HepG2 (cell line): ENCODE measurements around the gene ITGB5. TPM values are rescaled to one million over a fixed set of nuclear protein-coding genes. Genes with fewer than 3 reads are reported as not detected.

Experiments
- ATAC-seq: fragments of 200-7000 bp; cut with Tn5 transposase; 3 replicates; pipeline ENCODE4 v1.9.1; 2020; ENCODE audit warnings: mild to moderate bottlenecking, moderate library complexity
- BruUV-seq: library from RNA; stranded (reverse); fragments of 400-500 nt; replicated peaks from 2 replicates; lab custom pipeline; 2021; lab: Mats Ljungman, UMichigan
- CTCF ChIA-PET: fragments of 300-600 bp; formaldehyde crosslinking; extraction: SDS; loops from one replicate; lab custom pipeline; 2021; ENCODE audit warnings: low total read pairs, inconsistent platforms, low intra/inter-chr PET ratio; lab: Yijun Ruan, JAX
- POLR2A ChIA-PET: fragments of 350-600 bp; sonication (Branson Sonifier 250); formaldehyde crosslinking; loops from one replicate; lab custom pipeline; 2020; ENCODE audit warnings: antibody characterized with exemption, inconsistent platforms; lab: Yijun Ruan, JAX
- DNase-seq: peaks from one replicate; pipeline ENCODE4 v3.0.0-alpha.2; 2015; ENCODE audit warnings: low spot score
- FAIRE-seq: peaks from 3 replicates; lab custom pipeline; 2011; peaks lifted over from hg19 to GRCh38; lab: Jason Lieb, UNC
- H2AFZ ChIP-seq: one replicate; pipeline ENCODE4 v1.6.1; 2011; ENCODE audit warnings: low read length, inconsistent platforms
- H3K27ac ChIP-seq: fragments of 300-600 bp; 3 replicates; pipeline ENCODE4 v1.8.0; 2011; ENCODE audit warnings: mixed run types, mild to moderate bottlenecking, mixed read lengths, low read length, inconsistent platforms; ENCODE audit not compliant: insufficient read depth; ENCODE audit errors: extremely low read length
- H3K27me3 ChIP-seq, 2 experiments: fragments of 200-600 bp in 1 of 2; 2 replicates in 1 of 2; 3 replicates in 1 of 2; pipeline versions ENCODE4 v1.6.0 to v1.8.0; 2011; ENCODE audit warnings: low read length in 2 of 2, mild to moderate bottlenecking in 2 of 2, moderate library complexity in 2 of 2, inconsistent platforms in 1 of 2; ENCODE audit not compliant: insufficient read depth in 2 of 2, control insufficient read depth in 1 of 2
- H3K36me3 ChIP-seq, 2 experiments: fragments of 200-600 bp in 1 of 2; replicated peaks in 1 of 2; 2 replicates in 1 of 2; 3 replicates in 1 of 2; pipeline versions ENCODE4 v1.5.1 to v1.8.0; 2011; ENCODE audit warnings: low read length in 2 of 2, inconsistent platforms in 1 of 2; ENCODE audit not compliant: insufficient read depth in 2 of 2, control insufficient read depth in 1 of 2
- H3K4me1 ChIP-seq: 2 replicates; pipeline ENCODE4 v1.5.1; 2012; ENCODE audit warnings: low read length, inconsistent platforms; ENCODE audit not compliant: insufficient read depth
- H3K4me2 ChIP-seq: 2 replicates; pipeline ENCODE4 v1.6.0; 2011; ENCODE audit warnings: low read depth, low read length, inconsistent platforms
- H3K4me3 ChIP-seq, 3 experiments: fragments of 200-600 bp in 1 of 3; sonication (generic), shearing (Covaris generic) in 1 of 3; replicated peaks in 1 of 3; 2 replicates each; pipeline ENCODE4 v1.5.1; 2011 to 2016; ENCODE audit warnings: low read length in 3 of 3, inconsistent platforms in 2 of 3, low read depth in 2 of 3, mild to moderate bottlenecking in 2 of 3, control low read depth in 1 of 3, mixed read lengths in 1 of 3; ENCODE audit not compliant: insufficient read depth in 1 of 3
- H3K79me2 ChIP-seq: one replicate; pipeline ENCODE4 v1.6.1; 2011; ENCODE audit warnings: low read length, inconsistent platforms; ENCODE audit not compliant: insufficient read depth
- H3K9ac ChIP-seq: 2 replicates; pipeline ENCODE4 v1.6.0; 2011; ENCODE audit warnings: mild to moderate bottlenecking, low read depth, low read length, inconsistent platforms; ENCODE audit not compliant: insufficient read depth
- H3K9me3 ChIP-seq: 2 replicates; pipeline ENCODE4 v1.5.1; 2012; ENCODE audit warnings: mild to moderate bottlenecking, low read length
- H4K20me1 ChIP-seq: 2 replicates; pipeline ENCODE4 v1.6.0; 2011; ENCODE audit warnings: inconsistent platforms, mild to moderate bottlenecking, low read length, moderate library complexity; ENCODE audit not compliant: insufficient read depth
- CSRNP1 ChIP-seq: sonication (generic); formaldehyde crosslinking; IDR thresholded peaks from 2 replicates; pipeline ENCODE4 v1.8.1; 2023; ENCODE audit warnings: mild to moderate bottlenecking, missing genetic modification reagents
- PAX8 ChIP-seq: sonication (generic); formaldehyde crosslinking; IDR thresholded peaks from 2 replicates; pipeline ENCODE4 v1.8.0; 2022; ENCODE audit warnings: mild to moderate bottlenecking, missing genetic modification reagents, borderline replicate concordance
- TMF1 ChIP-seq: sonication (generic); formaldehyde crosslinking; IDR thresholded peaks from 2 replicates; pipeline ENCODE4 v1.8.1; 2022; ENCODE audit warnings: low read depth, missing genetic modification reagents
- ZNF234 ChIP-seq: sonication (generic); formaldehyde crosslinking; conservative IDR thresholded peaks from 2 replicates; pipeline ENCODE4 v1.5.1; 2020; ENCODE audit warnings: mild to moderate bottlenecking, missing genetic modification reagents
- ZNF3 ChIP-seq: IDR thresholded peaks from 2 replicates; pipeline ENCODE4 v1.7.0; 2017; ENCODE audit warnings: inconsistent platforms
- ZNF558 ChIP-seq: sonication (generic); formaldehyde crosslinking; IDR thresholded peaks from 2 replicates; pipeline ENCODE4 v1.9.0; 2022; ENCODE audit warnings: mild to moderate bottlenecking, missing genetic modification reagents, borderline replicate concordance
- ZNF878 ChIP-seq: sonication (generic); formaldehyde crosslinking; IDR thresholded peaks from 2 replicates; pipeline ENCODE4 v1.8.1; 2023; ENCODE audit warnings: mild to moderate bottlenecking, missing genetic modification reagents, moderate library complexity
- WGBS: methylation state at CpG from one replicate; pipeline ENCODE4 v1.1.6; 2017; ENCODE audit warnings: low lambda C conversion rate; 5-methylcytosine and 5-hydroxymethylcytosine counted together
- in situ Hi-C: cut with HindIII; loops from 2 replicates; pipeline ENCODE4 v1.10.0; 2017; ENCODE audit warnings: low pct_unique_long_range_greater_than_20kb; ENCODE audit not compliant: extremely low pct_ligation_motif_present
- intact Hi-C: fragments of 100-400 bp; cut with micrococcal nuclease; formaldehyde crosslinking; loops from one replicate; pipeline ENCODE4 v1.10.0; 2022; ENCODE audit not compliant: unreplicated experiment
- polyA plus RNA-seq, 8 experiments: library from polyadenylated mRNA; depleted of rRNA in 3 of 8; stranded (reverse) in 7 of 8; unstranded in 1 of 8; fragments of >200 nt; fragmentation: Illumina TruSeq in 4 of 8; extraction: Trizol in 4 of 8; gene quantifications; 2 replicates each; pipeline versions ENCODE4 v1.2.1 to v1.2.3, GENCODE V29; 2011 to 2016; ENCODE audit warnings: low read depth in 4 of 8, missing spikeins in 1 of 8, mixed read lengths in 1 of 8; ENCODE audit not compliant: insufficient read depth in 1 of 8
- total RNA-seq, 5 experiments: library from RNA; depleted of rRNA; stranded (reverse); fragments of >200 nt; fragmentation: Illumina TruSeq; extraction: Trizol; gene quantifications; 2 replicates each; pipeline ENCODE4 v1.2.3, GENCODE V29; 2016; ENCODE audit warnings: low read depth in 1 of 5
- TF ChIP-seq, protein P1 (sequence below): sonication (generic); formaldehyde crosslinking; IDR thresholded peaks from 2 replicates; pipeline ENCODE4 v1.5.1; 2020; ENCODE audit warnings: missing genetic modification reagents, mild to moderate bottlenecking, borderline replicate concordance
- TF ChIP-seq, protein P2 (sequence below): sonication (generic); formaldehyde crosslinking; IDR thresholded peaks from 2 replicates; pipeline ENCODE4 v1.8.0; 2022; ENCODE audit warnings: mild to moderate bottlenecking, missing genetic modification reagents, moderate library complexity
- TF ChIP-seq, protein P3 (sequence below): sonication (generic); formaldehyde crosslinking; IDR thresholded peaks from 2 replicates; pipeline ENCODE4 v1.8.0; 2022; ENCODE audit warnings: mild to moderate bottlenecking, missing genetic modification reagents

ITGB5 gene
- total and polyA plus RNA-seq, 2 of the 13 experiments (the other 11 are each of a cell fraction or from before 2014, with no cell fraction given) = 74.1 to 343 TPM

DNA sequence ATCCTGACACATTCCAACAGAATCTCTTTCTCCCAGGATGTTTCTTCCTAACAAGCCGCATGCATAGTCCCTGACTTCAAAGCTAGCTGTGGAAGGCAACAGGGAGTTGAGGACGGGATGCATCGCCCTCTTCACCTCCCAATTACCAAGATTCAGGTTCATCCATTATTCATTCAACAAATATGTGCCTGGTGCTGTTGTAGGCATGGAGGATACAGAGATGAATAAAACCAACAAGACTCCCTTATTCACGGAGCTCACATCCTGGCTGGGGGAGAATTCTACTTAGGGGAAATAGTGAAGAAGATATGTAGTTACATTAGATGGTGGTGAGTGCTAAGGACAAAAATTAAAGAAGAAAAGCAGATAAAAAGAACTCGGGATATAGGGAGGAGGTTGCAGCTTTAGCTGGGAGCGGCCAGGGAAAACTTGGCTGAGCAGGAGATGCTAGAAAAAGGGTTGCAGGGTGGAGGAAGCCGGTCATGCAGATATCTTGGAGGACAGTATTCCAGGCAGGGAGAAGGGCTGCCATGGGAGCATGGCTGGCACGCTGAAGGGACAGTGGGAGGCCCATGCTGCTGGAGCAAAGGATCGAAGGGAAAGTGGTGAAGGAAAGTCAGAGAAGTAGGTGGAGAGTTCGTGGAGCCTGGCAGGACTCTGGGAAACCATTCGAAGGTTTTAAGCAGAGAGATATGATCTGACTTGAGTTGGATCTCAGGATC is 5.0 kb downstream of the ITGB5 start:
- intact Hi-C loops = no loop called here
- Histone ChIP-seq H3K4me3 (no peak overlapping the region), H3K9me3 (no peaks in the 10 kb centered on the region), H3K36me3 (peaks cover 5% of the 10 kb centered on the region in 2 experiments; a peak in 3 of 5 replicates), H2AFZ (no peak overlapping the region), H4K20me1 (no peaks in the 10 kb centered on the region; the same call in 1 of the 2 replicates), H3K9ac (no peak overlapping the region), H3K79me2 (peaks cover 73% of the 10 kb centered on the region), H3K4me1 (peaks cover 88% of the 10 kb centered on the region), H3K27ac (peak overlapping the region; percentile 5), H3K27me3 (no peaks in the 10 kb centered on the region), H3K4me2 (no peak overlapping the region; the same call in 1 of the 2 replicates)
- ChIA-PET CTCF (no interaction called here), POLR2A (interaction anchor here (1.6 kb wide), 1 partner anchor 47 kb away, joined by 3 read pairs; no protein-coding TSS in a partner anchor)
- ATAC-seq (no peak), FAIRE-seq (no peak), DNase-seq (no peak)
- 94% methylated on average over 11 of the region's 11 CpGs for WGBS
- BruUV-seq = no TSS peak
- in situ Hi-C loops = no loop called here
- TF ChIP-seq, protein P1, sequence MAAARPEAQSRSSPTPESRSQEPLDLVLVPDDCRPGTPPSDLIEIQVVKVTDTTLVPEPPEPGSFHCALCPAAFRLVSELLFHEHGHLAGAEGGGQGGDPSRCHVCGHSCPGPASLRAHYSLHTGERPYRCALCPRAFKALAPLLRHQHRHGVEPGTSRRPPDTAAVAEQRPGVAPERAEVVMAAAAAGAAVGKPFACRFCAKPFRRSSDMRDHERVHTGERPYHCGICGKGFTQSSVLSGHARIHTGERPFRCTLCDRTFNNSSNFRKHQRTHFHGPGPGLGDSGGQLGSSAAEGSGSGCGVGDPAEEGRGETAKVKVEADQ (CRISPR knock-in tag) = no peak
- TF ChIP-seq ZNF3 (CRISPR knock-in tag) (peak; percentile 91), PAX8 (CRISPR knock-in tag) (no peak), ZNF558 (CRISPR knock-in tag) (no peak)
- TF ChIP-seq, all 625 proteins: peak for 1

GRCh38 chr3:124879337-124879680 is 7.9 kb downstream of the ITGB5 start:
- H3K4me2 ChIP-seq = peak overlapping the region; percentile 55
- peaks cover 3 to 5% of the 10 kb centered on the region in 2 experiments; a peak in 3 of 5 replicates for H3K36me3 ChIP-seq
- no peaks in the 10 kb centered on the region for H3K27me3 ChIP-seq
- intact Hi-C loops (no loop called here), in situ Hi-C loops (loop anchor here (5.0 kb wide), 1 partner anchor 42 kb away; no protein-coding TSS in a partner anchor)
- H3K79me2 ChIP-seq = peaks cover 83% of the 10 kb centered on the region
- FAIRE-seq = no peak
- H4K20me1 ChIP-seq = no peaks in the 10 kb centered on the region; the same call in 1 of the 2 replicates
- no peak overlapping the region for H2AFZ ChIP-seq
- DNase-seq = no peak
- ChIA-PET POLR2A (interaction anchor here (1.0 to 3.8 kb wide), 5 partner anchors 8 to 64 kb away, joined by 4 to 19 read pairs (median 7); partner anchors contain the start of gene ITGB5), CTCF (no interaction called here)
- no TSS peak for BruUV-seq
- no peaks in the 10 kb centered on the region for H3K9me3 ChIP-seq
- H3K4me1 ChIP-seq = peaks cover 100% of the 10 kb centered on the region
- peak overlapping the region in 1 of 3 experiments; percentile 9; a peak in 2 of 6 replicates for H3K4me3 ChIP-seq
- peak; percentile 57 for ATAC-seq
- peak overlapping the region; percentile 33 for H3K9ac ChIP-seq
- H3K27ac ChIP-seq = peak overlapping the region; percentile 64
- no peak for TF ChIP-seq CSRNP1 (CRISPR knock-in tag)
- TF ChIP-seq, protein P2, sequence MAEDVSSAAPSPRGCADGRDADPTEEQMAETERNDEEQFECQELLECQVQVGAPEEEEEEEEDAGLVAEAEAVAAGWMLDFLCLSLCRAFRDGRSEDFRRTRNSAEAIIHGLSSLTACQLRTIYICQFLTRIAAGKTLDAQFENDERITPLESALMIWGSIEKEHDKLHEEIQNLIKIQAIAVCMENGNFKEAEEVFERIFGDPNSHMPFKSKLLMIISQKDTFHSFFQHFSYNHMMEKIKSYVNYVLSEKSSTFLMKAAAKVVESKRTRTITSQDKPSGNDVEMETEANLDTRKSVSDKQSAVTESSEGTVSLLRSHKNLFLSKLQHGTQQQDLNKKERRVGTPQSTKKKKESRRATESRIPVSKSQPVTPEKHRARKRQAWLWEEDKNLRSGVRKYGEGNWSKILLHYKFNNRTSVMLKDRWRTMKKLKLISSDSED (CRISPR knock-in tag) = no peak
- TF ChIP-seq, protein P3, sequence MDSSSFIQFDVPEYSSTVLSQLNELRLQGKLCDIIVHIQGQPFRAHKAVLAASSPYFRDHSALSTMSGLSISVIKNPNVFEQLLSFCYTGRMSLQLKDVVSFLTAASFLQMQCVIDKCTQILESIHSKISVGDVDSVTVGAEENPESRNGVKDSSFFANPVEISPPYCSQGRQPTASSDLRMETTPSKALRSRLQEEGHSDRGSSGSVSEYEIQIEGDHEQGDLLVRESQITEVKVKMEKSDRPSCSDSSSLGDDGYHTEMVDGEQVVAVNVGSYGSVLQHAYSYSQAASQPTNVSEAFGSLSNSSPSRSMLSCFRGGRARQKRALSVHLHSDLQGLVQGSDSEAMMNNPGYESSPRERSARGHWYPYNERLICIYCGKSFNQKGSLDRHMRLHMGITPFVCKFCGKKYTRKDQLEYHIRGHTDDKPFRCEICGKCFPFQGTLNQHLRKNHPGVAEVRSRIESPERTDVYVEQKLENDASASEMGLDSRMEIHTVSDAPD (CRISPR knock-in tag) = no peak
- no peak for TF ChIP-seq ZNF234 (CRISPR knock-in tag)
- TF ChIP-seq TMF1 (CRISPR knock-in tag) = no peak
- TF ChIP-seq ZNF878 = 0 out of 2 replicates have a peak, but pooled peaks have one; percentile 4
